Retina (tissue), 1 donor: Measurements from ENCODE around the gene DDIT3.
"Not testable (repeated sequence)": the region's sequence is repeated elsewhere in the genome, so short reads cannot be mapped to it uniquely, and the experiment has no call there.

ENCODE experiments used
- DNase-seq: peaks from one replicate; pipeline ENCODE4 v3.0.0-alpha.2; 2016

The DDIT3 gene

DNA sequence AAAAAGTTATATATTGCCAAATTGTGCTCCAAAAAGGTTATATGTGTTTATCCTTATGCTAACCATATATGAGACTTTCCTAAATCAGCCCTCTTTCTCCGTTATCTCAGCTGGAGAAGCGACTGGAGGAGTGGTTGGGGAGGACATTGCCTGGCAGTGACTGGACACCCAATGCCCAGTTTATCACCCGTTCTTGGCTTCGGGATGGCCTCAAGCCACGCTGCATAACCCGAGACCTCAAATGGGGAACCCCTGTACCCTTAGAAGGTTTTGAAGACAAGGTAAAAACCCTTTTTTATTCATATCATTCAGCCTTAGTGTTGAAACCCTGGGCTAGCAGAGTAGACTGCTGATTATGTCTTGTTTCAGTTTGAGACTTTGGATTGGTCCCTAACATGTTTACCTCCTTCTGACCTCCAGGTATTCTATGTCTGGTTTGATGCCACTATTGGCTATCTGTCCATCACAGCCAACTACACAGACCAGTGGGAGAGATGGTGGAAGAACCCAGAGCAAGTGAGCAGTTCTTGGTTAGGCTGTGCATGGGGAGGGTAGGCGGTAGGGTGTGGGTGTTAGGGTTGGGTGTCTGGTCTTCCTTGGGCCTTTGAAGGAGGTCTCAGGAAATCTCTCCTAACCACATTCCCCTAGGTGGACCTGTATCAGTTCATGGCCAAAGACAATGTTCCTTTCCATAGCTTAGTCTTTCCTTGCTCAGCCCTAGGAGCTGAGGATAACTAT lies 8.6 kb downstream of the DDIT3 start:
- DNase-seq: no peak

DNA sequence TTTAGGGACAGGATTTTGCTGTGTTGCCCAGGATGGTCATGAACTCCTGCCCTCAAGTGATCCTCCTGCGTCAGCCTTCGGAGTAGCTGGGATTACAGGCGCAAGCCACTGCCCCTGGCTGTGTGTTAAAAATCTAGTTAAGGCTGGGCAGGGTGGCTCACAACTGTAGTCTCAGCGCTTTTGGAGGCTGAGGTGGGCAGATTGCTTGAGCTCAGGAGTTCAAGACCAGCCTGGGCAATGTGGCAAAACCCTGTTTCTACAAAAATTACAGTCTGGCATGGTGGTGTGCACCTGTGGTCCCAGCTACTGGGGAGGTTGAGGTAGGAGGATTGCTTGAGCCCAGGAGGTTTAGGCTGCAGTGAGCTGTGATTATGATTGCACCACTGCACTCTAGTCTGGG lies 9.2 kb downstream of the DDIT3 start:
- no peak for DNase-seq

DNA sequence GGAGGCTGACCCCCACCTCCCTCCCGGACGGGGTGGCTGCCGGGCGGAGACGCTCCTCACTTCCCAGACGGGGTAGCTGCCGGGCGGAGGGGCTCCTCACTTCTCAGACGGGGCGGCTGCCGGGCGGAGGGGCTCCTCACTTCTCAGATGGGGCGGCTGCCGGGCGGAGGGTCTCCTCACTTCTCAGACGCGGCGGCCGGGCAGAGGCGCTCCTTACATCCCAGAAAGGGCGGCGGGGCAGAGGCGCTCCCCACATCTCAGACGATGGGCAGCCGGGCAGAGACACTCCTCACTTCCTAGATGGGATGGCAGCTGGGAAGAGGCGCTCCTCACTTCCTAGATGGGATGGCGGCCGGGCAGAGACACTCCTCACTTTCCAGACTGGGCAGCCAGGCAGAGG lies 12.5 kb downstream of the DDIT3 start:
- not testable (repeated sequence) for DNase-seq

DNA sequence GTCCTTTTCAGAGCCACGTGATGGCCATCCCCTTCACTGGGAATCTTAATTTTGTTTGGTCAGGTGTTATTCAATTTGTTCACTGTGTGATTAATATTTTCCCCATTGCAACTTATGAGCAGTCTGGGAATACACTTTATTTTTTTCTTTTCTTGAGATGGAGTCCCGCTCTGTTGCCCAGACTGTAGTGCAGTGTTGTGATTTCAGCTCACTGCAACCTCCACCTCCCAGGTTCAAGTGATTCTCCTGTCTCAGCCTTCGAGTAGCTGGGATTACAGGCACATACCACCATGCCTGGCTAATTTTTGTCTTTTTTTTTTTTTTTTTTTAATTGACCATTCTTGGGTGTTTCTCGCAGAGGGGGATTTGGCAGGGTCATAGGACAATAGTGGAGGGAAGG lies 13.8 kb downstream of the DDIT3 start:
- not testable (repeated sequence) for DNase-seq

- DNase-seq: not testable (repeated sequence)
Measured at GRCh38 chr12:57502311-57502969, 17.9 kb downstream of the DDIT3 start.

DNA sequence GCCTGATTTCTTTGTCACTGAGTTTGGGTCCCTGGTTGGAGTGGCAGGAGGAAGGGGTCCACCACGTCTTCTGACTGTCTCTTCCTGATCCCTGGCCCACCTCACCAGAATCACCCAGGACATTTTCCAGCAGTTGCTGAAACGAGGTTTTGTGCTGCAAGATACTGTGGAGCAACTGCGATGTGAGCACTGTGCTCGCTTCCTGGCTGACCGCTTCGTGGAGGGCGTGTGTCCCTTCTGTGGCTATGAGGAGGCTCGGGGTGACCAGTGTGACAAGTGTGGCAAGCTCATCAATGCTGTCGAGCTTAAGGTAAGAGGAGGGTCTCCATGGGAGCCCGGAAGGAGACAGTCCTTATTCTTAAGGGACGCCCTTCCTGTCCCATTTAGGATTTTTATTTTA lies 20.1 kb downstream of the DDIT3 start:
- no peak for DNase-seq

- no peak for DNase-seq
Measured at GRCh38 chr12:57498571-57498970, 21.7 kb downstream of the DDIT3 start.

DNA sequence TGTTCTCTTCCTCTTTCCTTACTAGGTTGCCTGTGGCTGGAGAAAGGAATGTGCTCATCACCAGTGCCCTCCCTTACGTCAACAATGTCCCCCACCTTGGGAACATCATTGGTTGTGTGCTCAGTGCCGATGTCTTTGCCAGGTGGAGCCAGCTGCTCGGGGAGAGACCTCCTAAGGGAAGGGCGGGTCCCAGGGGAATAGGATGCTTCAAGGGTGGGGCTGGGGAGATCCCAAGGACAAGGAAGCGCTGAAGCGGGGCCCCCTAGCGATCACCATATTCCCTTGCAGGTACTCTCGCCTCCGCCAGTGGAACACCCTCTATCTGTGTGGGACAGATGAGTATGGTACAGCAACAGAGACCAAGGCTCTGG lies 22.2 kb downstream of the DDIT3 start:
- no peak for DNase-seq

- no peak for DNase-seq
Measured at GRCh38 chr12:57497223-57498131, 22.8 kb downstream of the DDIT3 start.

DNA sequence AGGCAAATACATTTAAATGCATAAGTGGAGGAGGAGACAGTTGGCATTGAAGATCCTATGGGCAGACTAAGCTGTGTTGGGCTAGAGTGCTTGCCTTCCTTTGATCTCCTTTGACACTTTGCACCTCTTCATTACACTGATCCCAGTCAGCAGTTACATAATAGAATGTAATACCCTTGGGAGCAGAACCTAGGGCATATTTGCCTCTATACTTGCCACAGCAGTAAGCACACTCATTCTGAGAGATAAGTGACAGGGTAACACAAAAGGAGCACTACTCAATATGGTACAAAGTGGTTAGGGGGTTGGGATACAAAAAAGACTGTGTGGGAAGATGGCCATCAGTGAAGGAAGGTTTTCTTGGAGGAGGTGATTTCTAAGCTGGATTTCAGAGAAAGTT lies 23.5 kb downstream of the DDIT3 start:
- DNase-seq: no peak

DNA sequence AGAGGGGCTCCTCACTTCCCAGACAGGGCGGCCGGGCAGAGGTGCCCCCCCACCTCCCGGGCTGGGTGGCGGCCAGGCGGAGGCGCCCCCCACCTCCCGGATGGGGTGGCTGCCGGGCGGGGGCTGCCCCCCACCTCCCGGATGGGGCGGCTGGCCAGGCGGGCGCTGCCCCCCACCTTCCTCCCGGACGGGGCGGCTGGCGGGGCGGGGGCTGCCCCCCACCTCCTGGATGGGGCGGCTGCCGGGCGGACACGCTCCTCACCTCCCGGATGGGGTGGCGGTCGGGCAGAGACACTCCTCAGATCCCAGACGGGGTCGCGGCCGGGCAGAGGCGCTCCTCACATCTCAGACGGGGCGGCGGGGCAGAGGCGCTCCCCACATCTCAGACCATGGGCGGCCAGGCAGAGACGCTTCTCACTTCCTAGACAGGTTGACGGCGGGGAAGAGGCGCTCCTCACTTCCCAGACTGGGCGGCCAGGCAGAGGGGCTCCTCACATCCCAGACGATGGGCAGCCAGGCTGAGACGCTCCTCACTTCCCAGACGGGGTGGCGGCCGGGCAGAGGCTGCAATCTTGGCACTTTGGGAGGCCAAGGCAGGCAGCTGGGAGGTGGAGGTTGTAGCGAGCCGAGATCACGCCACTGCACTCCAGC lies 25.1 kb downstream of the DDIT3 start:
- DNase-seq: not testable (repeated sequence)

- no peak for DNase-seq
Measured at GRCh38 chr12:57491393-57492280, 28.7 kb downstream of the DDIT3 start.

GRCh38 chr12:57490126-57490525 lies 30.2 kb downstream of the DDIT3 start:
- DNase-seq: no peak

GRCh38 chr12:57489157-57489641 lies 31.1 kb downstream of the DDIT3 start:
- no peak for DNase-seq

GRCh38 chr12:57488402-57489156 lies 31.7 kb downstream of the DDIT3 start:
- DNase-seq: no peak

GRCh38 chr12:57487597-57488401 lies 32.5 kb downstream of the DDIT3 start, which contains the start of gene MARS1:
Gene MARS1, plus strand, starts transcription at chr12:57488068. Its CDS starts 23 bp downstream, at chr12:57488091.
- peak; percentile 92 for DNase-seq

DNA sequence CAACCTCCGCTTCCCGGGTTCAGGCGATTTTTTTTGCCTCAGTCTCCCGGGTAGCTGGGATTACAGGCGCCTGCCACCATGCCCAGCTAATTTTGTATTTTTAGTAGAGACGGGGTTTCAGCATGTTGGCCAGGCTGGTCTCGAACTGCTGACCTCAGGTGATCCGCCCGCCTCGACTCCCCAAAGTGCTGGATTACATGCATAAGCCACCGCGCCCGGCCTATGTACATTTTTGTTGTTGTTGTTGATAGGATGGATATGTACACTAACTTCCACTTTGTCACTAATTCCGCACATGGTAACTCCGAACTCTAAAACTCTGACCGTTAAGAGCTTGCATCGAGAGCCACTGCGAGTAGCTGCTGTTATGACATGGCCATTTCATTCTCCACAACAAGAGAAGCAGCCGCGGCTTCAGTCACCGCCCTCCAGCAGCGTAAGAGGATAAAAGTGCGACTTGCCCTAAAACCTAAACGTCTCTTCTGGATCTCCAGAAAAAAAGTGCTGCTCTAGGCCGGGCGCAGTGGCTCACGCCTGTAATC lies 33.2 kb downstream of the DDIT3 start:
- no peak for DNase-seq

- no peak for DNase-seq
Measured at GRCh38 chr12:57485695-57486094, 34.6 kb downstream of the DDIT3 start.

GRCh38 chr12:57483466-57483865 lies 36.8 kb downstream of the DDIT3 start:
- no peak for DNase-seq

- no peak for DNase-seq
Measured at GRCh38 chr12:57481671-57482070, 38.6 kb downstream of the DDIT3 start.
